Activated T-cell treated with anti-CD3 and anti-CD28 coated beads, Interleukin-2, amount 50 U/mL, for 72 hours (primary cell): ENCODE results near the gene NKX2-3. TPM values are rescaled to one million over a fixed set of nuclear protein-coding genes. Genes with fewer than 3 reads are reported as not detected.

Experiments used
- total RNA-seq, 2 donors: library from RNA; stranded (reverse); gene quantifications; one replicate each; pipeline ENCODE4 v1.2.3, GENCODE V29; 2022

NKX2-3 gene
- total RNA-seq, 2 donors from 2014 or later: not detected

Other genes with a start within 250 kb of the NKX2-3 start
- gene CNNM1, start 203.6 kb upstream of the NKX2-3 start, total RNA-seq: under 1 TPM; 0.25 to 0.31 TPM
- gene GOT1, start 102.3 kb upstream of the NKX2-3 start, total RNA-seq: 100 to 1,000 TPM; 101 to 103 TPM
- gene SLC25A28, start 87.5 kb downstream of the NKX2-3 start, total RNA-seq: 10 to 100 TPM; 86.2 to 98.9 TPM
- gene ENTPD7, start 126.6 kb downstream of the NKX2-3 start, total RNA-seq: 1 to 10 TPM; 3.9 to 4.1 TPM
- gene COX15, start 199.2 kb downstream of the NKX2-3 start, total RNA-seq: 10 to 100 TPM; 33.4 to 38.2 TPM
- 10 to 100 TPM; 23.8 to 29.4 TPM for gene CUTC, start 199.3 kb downstream of the NKX2-3 start, total RNA-seq
- 1 to 10 TPM; 1.3 to 1.5 TPM for gene ABCC2, start 249.7 kb downstream of the NKX2-3 start, total RNA-seq